Endothelial cell (in vitro differentiated cells): ENCODE data around the gene GPR39. TPM values are rescaled to one million over a fixed set of nuclear protein-coding genes. Genes with fewer than 3 reads are reported as not detected.

ENCODE experiments used
- DNase-seq: peaks from one replicate; pipeline ENCODE4 v3.0.0; 2021; ENCODE audit warnings: low spot score
- H3K27ac Mint-ChIP-seq: one replicate; pipeline ENCODE4 v1.8.0; 2021; ENCODE audit warnings: mixed read lengths, inconsistent platforms; ENCODE audit not compliant: unreplicated experiment
- H3K27me3 Mint-ChIP-seq: one replicate; pipeline ENCODE4 v1.8.0; 2021; ENCODE audit warnings: mild to moderate bottlenecking, moderate library complexity, mixed read lengths, inconsistent platforms; ENCODE audit not compliant: unreplicated experiment
- H3K36me3 Mint-ChIP-seq: one replicate; pipeline ENCODE4 v1.8.0; 2021; ENCODE audit warnings: mild to moderate bottlenecking, low read depth, mixed read lengths, inconsistent platforms; ENCODE audit not compliant: unreplicated experiment
- H3K4me1 Mint-ChIP-seq: one replicate; pipeline ENCODE4 v1.8.0; 2021; ENCODE audit warnings: mild to moderate bottlenecking, mixed read lengths, inconsistent platforms; ENCODE audit not compliant: unreplicated experiment
- H3K4me3 Mint-ChIP-seq: one replicate; pipeline ENCODE4 v1.8.0; 2021; ENCODE audit warnings: mild to moderate bottlenecking, mixed read lengths, inconsistent platforms; ENCODE audit not compliant: unreplicated experiment
- H3K9me3 Mint-ChIP-seq: one replicate; pipeline ENCODE4 v1.8.0; 2021; ENCODE audit warnings: mixed read lengths, inconsistent platforms; ENCODE audit not compliant: unreplicated experiment
- CTCF ChIP-seq: fragments of 200-600 bp; sonication (generic); IDR thresholded peaks from one replicate; pipeline ENCODE4 v1.5.0; 2021; ENCODE audit warnings: antibody characterized with exemption; ENCODE audit not compliant: unreplicated experiment
- total RNA-seq: library from RNA; stranded (reverse); fragmentation: NEBNext Ultra II Directional; extraction: Animal tissue kit (Norgen Biotek cat#: 25700); gene quantifications from one replicate; pipeline ENCODE4 v1.2.1, GENCODE V29; 2021; ENCODE audit not compliant: unreplicated experiment

Gene GPR39
- total RNA-seq, 1 donor from 2014 or later, result 0.62 TPM

GRCh38 chr2:132676999-132677398, 260.4 kb downstream of the GPR39 start:
- no peak for DNase-seq
- H3K36me3 Mint-ChIP-seq, result no peaks in the 10 kb centered on the region
- TF ChIP-seq CTCF, result no peak
- H3K9me3 Mint-ChIP-seq, result no peaks in the 10 kb centered on the region
- peaks cover 4% of the 10 kb centered on the region for H3K4me1 Mint-ChIP-seq
- H3K27ac Mint-ChIP-seq, result no peak overlapping the region
- peaks cover 6% of the 10 kb centered on the region for H3K27me3 Mint-ChIP-seq
- H3K4me3 Mint-ChIP-seq, result no peak overlapping the region

GRCh38 chr2:132677661-132678060, 261.1 kb downstream of the GPR39 start:
- Mint-ChIP-seq H3K27me3 (peaks cover 5% of the 10 kb centered on the region), H3K9me3 (no peaks in the 10 kb centered on the region)

GRCh38 chr2:132678483-132678882, 261.9 kb downstream of the GPR39 start:
- no peak for DNase-seq
- Mint-ChIP-seq H3K4me3 (no peak overlapping the region), H3K27me3 (peaks cover 3% of the 10 kb centered on the region), H3K9me3 (no peaks in the 10 kb centered on the region), H3K36me3 (no peaks in the 10 kb centered on the region), H3K4me1 (peaks cover 4% of the 10 kb centered on the region), H3K27ac (no peak overlapping the region)
- TF ChIP-seq CTCF, result no peak

More at GRCh38 chr2:132677661-132678060, 261.1 kb downstream of the GPR39 start:
- Mint-ChIP-seq H3K27ac (no peak overlapping the region), H3K4me1 (peaks cover 4% of the 10 kb centered on the region), H3K36me3 (no peaks in the 10 kb centered on the region), H3K4me3 (no peak overlapping the region)
- TF ChIP-seq CTCF, result no peak
- no peak for DNase-seq

- TF ChIP-seq CTCF, result no peak
Observed at GRCh38 chr2:132680544-132680943, 263.9 kb downstream of the GPR39 start.

GRCh38 chr2:132681766-132682165, 265.2 kb downstream of the GPR39 start:
- Mint-ChIP-seq H3K36me3 (no peaks in the 10 kb centered on the region), H3K4me3 (no peak overlapping the region), H3K9me3 (no peaks in the 10 kb centered on the region), H3K27ac (no peak overlapping the region), H3K4me1 (peaks cover 4% of the 10 kb centered on the region), H3K27me3 (peaks cover 3% of the 10 kb centered on the region)
- no peak for DNase-seq
- no peak for TF ChIP-seq CTCF

More at GRCh38 chr2:132680544-132680943, 263.9 kb downstream of the GPR39 start:
- Mint-ChIP-seq H3K4me3 (no peak overlapping the region), H3K36me3 (no peaks in the 10 kb centered on the region), H3K27ac (no peak overlapping the region), H3K9me3 (no peaks in the 10 kb centered on the region), H3K27me3 (peaks cover 3% of the 10 kb centered on the region), H3K4me1 (peaks cover 4% of the 10 kb centered on the region)
- DNase-seq, result no peak
